T-cell (primary cell): Measurements from ENCODE around the gene PCDH1. TPM values are rescaled to one million over a fixed set of nuclear protein-coding genes. Genes with fewer than 3 reads are reported as not detected.

Experiments used
- ATAC-seq, 4 experiments: fragments of 200-7000 bp in 3 of 4; fragments of 150-1000 bp in 1 of 4; cut with Tn5 transposase; replicated peaks in 1 of 4; 1 replicate in 3 of 4; 2 replicates in 1 of 4; pipeline ENCODE4 v1.10.0; 2021; ENCODE audit warnings: moderate library complexity in 3 of 4, mild to moderate bottlenecking in 2 of 4, moderate number of reproducible peaks in 1 of 4
- CTCF ChIA-PET, 2 donors: fragments of 300-600 bp; sonication (Branson Sonifier 250); formaldehyde crosslinking; loops; one replicate each; lab custom pipeline; 2022; ENCODE audit warnings: antibody characterized with exemption in 2 of 2; lab: Charles Lee
- POLR2A ChIA-PET, 2 donors: fragments of 300-600 bp; sonication (Branson Sonifier 250); formaldehyde crosslinking; loops; one replicate each; lab custom pipeline; 2022; ENCODE audit warnings: antibody characterized with exemption in 2 of 2; lab: Charles Lee
- DNase-seq, 35 experiments: peaks; one replicate each; pipeline versions ENCODE4 v3.0.0 to v3.0.0-alpha.2; 2013 to 2023
- H3K27ac ChIP-seq: one replicate; pipeline ENCODE4 v1.5.1; 2013; ENCODE audit warnings: low read length
- H3K27me3 ChIP-seq, 2 experiments: replicated peaks in 1 of 2; 1 replicate in 1 of 2; 2 replicates in 1 of 2; pipeline versions ENCODE4 v1.6.1 to v1.7.0; 2013; ENCODE audit warnings: low read length in 1 of 2, mixed read lengths in 1 of 2; ENCODE audit not compliant: control insufficient read depth in 2 of 2, insufficient read depth in 2 of 2; ENCODE audit errors: extremely low read depth in 1 of 2
- H3K36me3 ChIP-seq, 2 donors: 1 replicate in 1 of 2; 2 replicates in 1 of 2; pipeline versions ENCODE4 v1.6.1 to v1.7.0; 2013; ENCODE audit warnings: low read length in 1 of 2; ENCODE audit not compliant: control insufficient read depth in 2 of 2, insufficient read depth in 1 of 2; ENCODE audit errors: extremely low read depth in 1 of 2
- H3K4me1 ChIP-seq, 2 experiments: 1 replicate in 1 of 2; 2 replicates in 1 of 2; pipeline versions ENCODE4 v1.6.1 to v1.7.0; 2013; ENCODE audit warnings: low read length in 2 of 2, mixed read lengths in 1 of 2; ENCODE audit not compliant: insufficient read depth in 2 of 2, control insufficient read depth in 1 of 2; ENCODE audit errors: extremely low read depth in 1 of 2
- H3K4me3 ChIP-seq, 2 donors: 1 replicate in 1 of 2; 2 replicates in 1 of 2; pipeline versions ENCODE4 v1.5.1 to v1.7.0; 2013; ENCODE audit warnings: mild to moderate bottlenecking in 2 of 2, low read length in 1 of 2, moderate library complexity in 1 of 2; ENCODE audit not compliant: control insufficient read depth in 1 of 2; ENCODE audit errors: extremely low read depth in 1 of 2
- H3K9me3 ChIP-seq: 2 replicates; pipeline ENCODE4 v1.7.0; 2013
- H3K27ac Mint-ChIP-seq, 2 donors: one replicate each; pipeline ENCODE4 v1.8.0; 2020 to 2021; ENCODE audit warnings: mild to moderate bottlenecking in 2 of 2, mixed read lengths in 2 of 2
- H3K27me3 Mint-ChIP-seq, 2 donors: one replicate each; pipeline ENCODE4 v1.8.0; 2021 to 2022; ENCODE audit warnings: mixed read lengths in 2 of 2
- H3K36me3 Mint-ChIP-seq: one replicate; pipeline ENCODE4 v1.8.0; 2021; ENCODE audit warnings: mixed read lengths
- H3K4me1 Mint-ChIP-seq, 3 donors: one replicate each; pipeline ENCODE4 v1.8.0; 2020 to 2022; ENCODE audit warnings: mixed read lengths in 3 of 3, mild to moderate bottlenecking in 1 of 3
- H3K4me3 Mint-ChIP-seq, 3 donors: one replicate each; pipeline ENCODE4 v1.8.0; 2020 to 2022; ENCODE audit warnings: mild to moderate bottlenecking in 3 of 3, mixed read lengths in 3 of 3, moderate library complexity in 3 of 3
- H3K9me3 Mint-ChIP-seq, 3 donors: one replicate each; pipeline ENCODE4 v1.8.0; 2020 to 2022; ENCODE audit warnings: mixed read lengths in 3 of 3
- WGBS: methylation state at CpG from one replicate; pipeline ENCODE4 v1.1.5; 2013; ENCODE audit warnings: missing lambda C conversion rate; ENCODE audit not compliant: insufficient coverage; 5-methylcytosine and 5-hydroxymethylcytosine counted together
- total RNA-seq, 35 experiments: library from RNA in 6 of 35; stranded (reverse) in 6 of 35; fragments of 120-200 nt in 1 of 35; gene quantifications; one replicate each; pipeline versions ENCODE4 v1.2.1 to v1.2.4 and lab custom pipeline; 2013 to 2026

The PCDH1 gene
- total RNA-seq, 5 donors from 2014 or later (not counting 1 experiment from before 2014, with no cell fraction given) = 0.23 to 3.0 (median 0.82) TPM

DNA sequence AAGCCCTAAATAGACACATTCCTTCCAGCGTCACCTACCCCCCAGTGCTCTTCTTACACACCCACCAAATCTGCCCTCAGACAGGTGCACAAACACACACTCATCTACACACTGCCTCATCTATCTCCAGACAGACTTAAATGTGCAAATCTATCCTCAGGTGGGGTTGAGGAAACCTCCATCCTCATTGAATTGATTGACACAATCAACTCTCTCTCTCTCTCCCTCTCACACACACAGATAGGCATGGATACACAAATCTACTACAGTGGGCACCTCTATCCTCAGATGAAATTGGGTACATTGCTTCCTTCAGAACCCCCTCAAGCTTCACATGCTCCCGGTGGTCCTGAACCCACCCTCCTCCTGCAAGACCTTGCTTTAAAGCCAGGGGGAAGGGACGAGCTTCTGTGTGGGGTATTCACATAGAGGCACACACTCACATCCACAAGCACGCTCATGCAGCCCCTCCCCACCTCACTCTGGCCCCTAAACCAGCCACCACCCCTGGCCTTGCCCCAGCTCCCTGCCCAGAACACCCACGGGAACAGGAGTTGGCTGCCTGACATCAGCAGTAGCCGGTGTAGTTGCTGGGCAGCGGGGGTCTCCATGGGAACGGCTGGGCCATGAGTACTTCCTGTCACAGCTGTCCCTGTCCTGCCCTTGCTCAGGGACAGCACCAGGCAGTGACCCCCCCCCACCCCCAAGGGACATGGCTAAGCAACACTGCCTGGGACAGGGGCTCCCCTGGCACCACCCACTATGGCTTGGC, 22.8 kb downstream of the PCDH1 start:
- 57% methylated on average over 5 of the region's 8 CpGs for WGBS
- H3K27ac Mint-ChIP-seq = peak overlapping the region in 1 of 2 donors; percentile 0
- ChIA-PET CTCF (no interaction called here), POLR2A (no interaction called here)
- H3K36me3 Mint-ChIP-seq = no peaks in the 10 kb centered on the region
- DNase-seq = no peak
- ATAC-seq = no peak
- no peak overlapping the region for H3K27ac ChIP-seq
- H3K4me1 ChIP-seq = peaks cover 0 to 5% of the 10 kb centered on the region in 2 experiments
- no peaks in the 10 kb centered on the region for H3K9me3 ChIP-seq
- H3K27me3 Mint-ChIP-seq = peaks cover 2 to 4% of the 10 kb centered on the region in 2 donors
- peaks cover 0 to 5% (median 0%) of the 10 kb centered on the region in 3 donors for H3K4me1 Mint-ChIP-seq
- H3K27me3 ChIP-seq = peaks cover 0 to 4% of the 10 kb centered on the region in 2 experiments
- H3K9me3 Mint-ChIP-seq = no peaks in the 10 kb centered on the region
- no peaks in the 10 kb centered on the region for H3K36me3 ChIP-seq
- no peak overlapping the region for H3K4me3 ChIP-seq
- no peak overlapping the region for H3K4me3 Mint-ChIP-seq

DNA sequence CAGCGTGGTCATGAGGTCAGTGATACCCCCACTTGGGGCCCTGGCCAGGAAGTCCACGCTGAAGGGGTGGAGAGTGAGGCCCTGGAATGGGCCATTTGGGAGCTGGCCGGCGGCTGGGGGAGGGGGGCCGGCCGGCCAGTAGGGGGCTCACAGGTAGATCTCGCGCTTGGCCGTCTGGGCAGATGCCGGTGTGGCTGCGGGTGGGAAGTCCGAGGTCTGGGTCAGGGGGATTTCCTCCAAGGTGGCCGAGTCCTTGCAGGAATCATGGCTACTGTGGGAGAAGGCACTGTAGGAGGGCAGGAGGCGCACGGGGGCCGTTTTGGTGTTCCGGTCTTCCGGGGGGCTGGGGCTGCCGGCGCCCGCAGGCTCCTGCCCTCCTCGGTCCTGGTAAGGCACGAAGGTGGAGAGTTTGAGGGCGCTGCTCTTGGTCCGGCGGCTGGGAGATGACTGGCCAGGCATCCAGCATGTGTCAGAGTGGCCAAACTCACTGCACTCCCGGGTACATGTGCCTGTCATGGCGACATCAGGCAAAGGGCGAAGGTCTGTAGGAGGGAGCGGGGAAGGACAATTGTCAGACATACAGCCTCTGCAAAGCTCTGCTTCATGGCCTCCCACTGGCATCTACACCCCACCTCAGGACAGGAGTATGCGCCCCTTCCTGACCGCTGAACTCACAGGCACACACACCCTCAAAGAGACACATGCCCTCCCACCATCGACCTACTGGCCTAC, 24.1 kb downstream of the PCDH1 start:
- H3K27me3 Mint-ChIP-seq = no peaks in the 10 kb centered on the region
- no peaks in the 10 kb centered on the region for H3K9me3 Mint-ChIP-seq
- DNase-seq (no peak), ATAC-seq (no peak)
- CTCF ChIA-PET = no interaction called here
- H3K4me3 Mint-ChIP-seq = no peak overlapping the region
- POLR2A ChIA-PET = no interaction called here
- H3K27me3 ChIP-seq = peaks cover 0 to 7% of the 10 kb centered on the region in 2 experiments
- no peaks in the 10 kb centered on the region for H3K36me3 ChIP-seq
- no peak overlapping the region for H3K27ac ChIP-seq
- 88% methylated on average over 32 of the region's 33 CpGs for WGBS
- H3K27ac Mint-ChIP-seq = peak overlapping the region in 1 of 2 donors; percentile 36
- peaks cover 0 to 13% of the 10 kb centered on the region in 2 experiments for H3K4me1 ChIP-seq
- peaks cover 2 to 6% (median 3%) of the 10 kb centered on the region in 3 donors for H3K4me1 Mint-ChIP-seq
- no peak overlapping the region for H3K4me3 ChIP-seq
- H3K36me3 Mint-ChIP-seq = no peaks in the 10 kb centered on the region
- no peaks in the 10 kb centered on the region for H3K9me3 ChIP-seq

DNA sequence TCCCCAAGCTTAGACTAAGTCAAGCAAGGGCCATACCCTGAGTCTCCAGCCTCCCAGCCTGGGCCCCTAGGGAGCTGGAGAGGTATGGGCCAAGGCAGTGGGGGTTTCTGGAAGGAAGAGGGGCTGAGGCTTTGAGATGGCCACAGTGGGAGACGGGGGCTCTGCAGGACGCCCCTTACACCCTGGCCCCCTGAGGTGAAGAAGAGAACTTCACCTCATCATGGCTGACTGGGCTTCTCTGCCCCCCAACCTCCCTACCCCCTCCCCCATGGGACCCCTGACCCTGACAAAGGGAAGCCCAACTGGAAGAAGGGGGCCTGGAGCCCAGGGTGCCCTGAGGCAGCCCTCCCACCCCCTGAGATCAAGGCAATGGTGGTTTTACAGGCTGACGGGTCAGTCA, 25.8 kb downstream of the PCDH1 start:
- Histone ChIP-seq H3K27ac (no peak overlapping the region), H3K36me3 (no peaks in the 10 kb centered on the region), H3K27me3 (peaks cover 0 to 8% of the 10 kb centered on the region in 2 experiments), H3K9me3 (no peaks in the 10 kb centered on the region), H3K4me3 (no peak overlapping the region), H3K4me1 (peaks cover 2 to 19% of the 10 kb centered on the region in 2 experiments)
- peaks cover 10 to 14% (median 10%) of the 10 kb centered on the region in 3 donors for H3K4me1 Mint-ChIP-seq
- CTCF ChIA-PET = no interaction called here
- no peaks in the 10 kb centered on the region for H3K36me3 Mint-ChIP-seq
- no CpG with 5 or more reads among the region's 3 CpGs for WGBS
- H3K9me3 Mint-ChIP-seq = no peaks in the 10 kb centered on the region
- ATAC-seq (no peak), DNase-seq (no peak)
- no peak overlapping the region for H3K4me3 Mint-ChIP-seq
- POLR2A ChIA-PET = interaction anchor here in 1 of 2 donors (0.7 kb wide), 1 partner anchor 505 kb away, joined by 4 read pairs; no protein-coding TSS in a partner anchor
- no peak overlapping the region for H3K27ac Mint-ChIP-seq
- no peaks in the 10 kb centered on the region for H3K27me3 Mint-ChIP-seq

DNA sequence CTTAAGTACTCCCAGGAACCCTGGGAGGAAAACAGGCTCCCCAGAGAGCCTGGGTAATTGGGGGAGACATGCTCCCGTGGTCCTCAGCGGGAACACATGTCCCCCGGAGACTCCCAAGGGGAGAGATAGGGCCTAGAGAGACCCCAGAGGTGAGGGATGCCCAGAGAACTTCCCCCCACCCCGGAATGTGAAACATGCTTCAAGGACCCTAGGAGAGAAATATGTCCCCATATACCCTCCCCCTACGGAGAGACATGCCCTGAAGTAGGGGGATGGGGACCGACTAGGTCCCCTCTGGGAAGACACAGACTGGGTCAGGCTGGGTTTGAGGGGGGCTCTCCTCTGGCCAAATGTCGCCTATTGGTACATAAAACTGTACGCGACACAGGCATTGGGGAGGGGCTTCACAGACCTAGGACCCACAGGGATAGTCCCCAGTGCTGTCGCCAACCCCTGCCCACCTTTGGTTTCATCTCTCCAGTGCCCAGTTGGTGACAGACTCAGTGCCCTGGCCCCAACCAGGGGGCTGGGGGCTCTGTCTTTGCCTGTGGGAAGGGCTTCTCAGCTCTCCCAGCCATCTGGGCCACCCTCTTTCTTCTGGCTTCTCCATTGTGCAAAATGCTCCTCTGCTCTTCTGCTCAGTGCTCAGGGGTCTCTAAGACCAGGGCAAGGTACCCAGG, 26.9 kb downstream of the PCDH1 start:
- Mint-ChIP-seq H3K4me3 (peak overlapping the region; percentile 60 to 82 (median 66)), H3K27ac (peak overlapping the region in 1 of 2 donors; percentile 52), H3K9me3 (no peaks in the 10 kb centered on the region), H3K36me3 (no peaks in the 10 kb centered on the region), H3K4me1 (peaks cover 10 to 14% (median 10%) of the 10 kb centered on the region in 3 donors), H3K27me3 (no peaks in the 10 kb centered on the region)
- no peaks in the 10 kb centered on the region for H3K36me3 ChIP-seq
- ChIA-PET POLR2A (no interaction called here), CTCF (no interaction called here)
- H3K27ac ChIP-seq = no peak overlapping the region
- ATAC-seq (no peak), DNase-seq (no peak)
- WGBS = 100% methylated on average over 2 of the region's 10 CpGs
- H3K27me3 ChIP-seq = peaks cover 0 to 10% of the 10 kb centered on the region in 2 experiments
- H3K4me1 ChIP-seq = peaks cover 2 to 19% of the 10 kb centered on the region in 2 experiments
- no peak overlapping the region for H3K4me3 ChIP-seq
- no peaks in the 10 kb centered on the region for H3K9me3 ChIP-seq

DNA sequence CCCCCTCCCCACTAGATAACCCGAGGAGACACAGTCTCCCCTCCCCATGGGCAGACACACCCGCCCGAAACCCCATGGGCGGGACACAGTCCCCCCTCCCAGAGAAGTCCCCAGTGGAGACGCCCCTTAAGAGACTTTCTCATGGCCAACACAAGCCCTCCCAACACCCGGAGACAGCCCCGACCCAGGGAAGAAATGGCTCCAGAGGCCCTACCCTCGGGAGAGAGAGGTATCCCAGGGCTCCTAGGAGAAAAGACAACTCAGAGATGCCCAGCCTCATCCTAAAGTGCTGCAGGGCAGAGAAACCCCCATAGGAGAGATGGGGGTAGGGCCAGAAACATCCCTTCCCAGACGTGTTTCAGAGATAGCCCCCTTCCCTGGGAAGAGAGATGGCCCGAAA, 27.4 kb downstream of the PCDH1 start:
- POLR2A ChIA-PET = interaction anchor here in 1 of 2 donors (1.0 kb wide), 1 partner anchor 77 kb away, joined by 3 read pairs; no protein-coding TSS in a partner anchor
- Mint-ChIP-seq H3K27me3 (peaks cover 0 to 1% of the 10 kb centered on the region in 2 donors), H3K36me3 (no peaks in the 10 kb centered on the region), H3K4me3 (peak overlapping the region; percentile 60 to 82 (median 71)), H3K4me1 (peaks cover 10 to 18% (median 13%) of the 10 kb centered on the region in 3 donors), H3K27ac (no peak overlapping the region), H3K9me3 (no peaks in the 10 kb centered on the region)
- 40% methylated on average over 1 of the region's 10 CpGs for WGBS
- Histone ChIP-seq H3K4me3 (no peak overlapping the region), H3K27me3 (peaks cover 0 to 16% of the 10 kb centered on the region in 2 experiments), H3K9me3 (no peaks in the 10 kb centered on the region), H3K4me1 (peaks cover 2 to 19% of the 10 kb centered on the region in 2 experiments), H3K27ac (no peak overlapping the region), H3K36me3 (no peaks in the 10 kb centered on the region)
- DNase-seq = no peak
- CTCF ChIA-PET = interaction anchor here (0.6 to 1.2 kb wide), 4 partner anchors 9 to 148 kb away, joined by 3 to 11 read pairs (median 7); partner anchors contain the start of gene PCDH1 (in 1 of the 2)
- ATAC-seq = no peak
